H1 (cell line): ENCODE data around the gene WIPF3. TPM values are rescaled to one million over a fixed set of nuclear protein-coding genes. Genes with fewer than 3 reads are reported as not detected.

Experiments used
- CBX5 ChIP-seq: fragments of 300-800, 300-1000 bp; sonication (generic); IDR thresholded peaks from 2 replicates; pipeline ENCODE4 v1.7.1; 2016; ENCODE audit warnings: antibody characterized with exemption, low read length, low read depth
- CHD7 ChIP-seq: fragments of 300-600 bp; sonication (generic); IDR thresholded peaks from 2 replicates; pipeline ENCODE4 v1.7.1; 2012; ENCODE audit warnings: low read length, moderate library complexity, mild to moderate bottlenecking, inconsistent platforms; ENCODE audit not compliant: insufficient replicate concordance
- EZH2 ChIP-seq: fragments of 200-600 bp; sonication (generic); IDR thresholded peaks from 2 replicates; pipeline ENCODE4 v1.7.1; 2012; ENCODE audit warnings: low read depth, mild to moderate bottlenecking, moderate library complexity, low read length, inconsistent platforms; ENCODE audit not compliant: severe bottlenecking
- SIRT6 ChIP-seq: IDR thresholded peaks from one replicate; pipeline ENCODE4 v1.7.1; 2012; ENCODE audit warnings: low read length, inconsistent platforms
- SP2 ChIP-seq: IDR thresholded peaks from 2 replicates; pipeline ENCODE4 v1.6.1; 2012; ENCODE audit warnings: mild to moderate bottlenecking, low read length, inconsistent platforms
- polyA plus RNA-seq, 7 experiments: library from polyadenylated mRNA; depleted of rRNA in 3 of 7; stranded (reverse) in 5 of 7; unstranded in 2 of 7; fragments of >200 nt in 5 of 7; fragments of 200-250 nt in 2 of 7; gene quantifications; 1 replicate in 5 of 7; 2 replicates in 1 of 7; 4 replicates in 1 of 7; pipeline versions ENCODE4 v1.2.1 to v1.2.3, GENCODE V29; 2011 to 2013; ENCODE audit warnings: missing spikeins in 2 of 7, mixed read lengths in 2 of 7
- total RNA-seq: library from RNA; stranded (reverse); fragmentation: NEBNext Ultra II Directional; extraction: Animal tissue kit (Norgen Biotek cat#: 25700); gene quantifications from 2 replicates; pipeline ENCODE4 v1.2.1, GENCODE V29; 2021
- TF ChIP-seq, protein P1 (sequence below): IDR thresholded peaks from 2 replicates; pipeline ENCODE4 v1.6.1; 2011; ENCODE audit warnings: low read length, improper control_type of control experiment

Gene WIPF3
- total and polyA plus RNA-seq, 2 of the 8 experiments (the other 6 are each of a cell fraction or from before 2014, with no cell fraction given) = 5.0 to 12.1 TPM

GRCh38 chr7:29924684-29925083 is 118.4 kb downstream of the WIPF3 start (continued):
- no peak for TF ChIP-seq CHD7
- no peak for TF ChIP-seq SIRT6
- TF ChIP-seq CBX5 = no peak
- no peak for TF ChIP-seq EZH2
- no peak for TF ChIP-seq SP2
- TF ChIP-seq, protein P1, sequence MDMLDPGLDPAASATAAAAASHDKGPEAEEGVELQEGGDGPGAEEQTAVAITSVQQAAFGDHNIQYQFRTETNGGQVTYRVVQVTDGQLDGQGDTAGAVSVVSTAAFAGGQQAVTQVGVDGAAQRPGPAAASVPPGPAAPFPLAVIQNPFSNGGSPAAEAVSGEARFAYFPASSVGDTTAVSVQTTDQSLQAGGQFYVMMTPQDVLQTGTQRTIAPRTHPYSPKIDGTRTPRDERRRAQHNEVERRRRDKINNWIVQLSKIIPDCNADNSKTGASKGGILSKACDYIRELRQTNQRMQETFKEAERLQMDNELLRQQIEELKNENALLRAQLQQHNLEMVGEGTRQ = no peak
